GM12891 (cell line): ENCODE data around the gene TMEM38A.

Source experiments
- PAX5 ChIP-seq: IDR thresholded peaks from 2 replicates; pipeline ENCODE4 v1.6.1; 2011; ENCODE audit warnings: low read length, moderate library complexity, mild to moderate bottlenecking; ENCODE audit not compliant: insufficient read depth, severe bottlenecking
- POLR2A ChIP-seq: IDR thresholded peaks from 2 replicates; pipeline ENCODE4 v1.6.1; 2011; ENCODE audit warnings: low read depth, low read length, control low read depth
- POLR2AphosphoS5 ChIP-seq: IDR thresholded peaks from 2 replicates; pipeline ENCODE4 v1.6.1; 2011; ENCODE audit warnings: low read depth, low read length, control low read depth
- TAF1 ChIP-seq: IDR thresholded peaks from 2 replicates; pipeline ENCODE4 v1.6.1; 2011; ENCODE audit warnings: low read depth, low read length, control low read depth

- TF ChIP-seq POLR2A (no peak), TAF1 (no peak), POLR2AphosphoS5 (no peak), PAX5 (no peak)
Observed at GRCh38 chr19:16698914-16699313, 38.0 kb downstream of the TMEM38A start.
